ENCODE data around the gene STKLD1. TPM values are rescaled to one million over a fixed set of nuclear protein-coding genes. Genes with fewer than 3 reads are reported as not detected.

The STKLD1 gene
- total RNA-seq, 1 donor from 2014 or later, result under 0.01 TPM

- H3K36me3 ChIP-seq (ENCODE audit: control insufficient read depth, insufficient read depth, low read length), result peaks cover 20% of the 10 kb centered on the region
- no peak for TF ChIP-seq CTCF (IDR thresholded peaks at IDR 0.05; ENCODE audit: insufficient read depth, low read length, severe bottlenecking)
- no peak for DNase-seq (ENCODE audit: low read depth)
- no peak overlapping the region for H3K4me3 ChIP-seq (ENCODE audit: low read depth, low read length)
- H3K27me3 ChIP-seq (ENCODE audit: control insufficient read depth, insufficient read depth, low read length), result no peaks in the 10 kb centered on the region
- no peak for FAIRE-seq
These were observed 39.0 kb downstream of the STKLD1 start for GRCh38 chr9:133415170-133415569.

- TF ChIP-seq CTCF (IDR thresholded peaks at IDR 0.05; ENCODE audit: insufficient read depth, low read length, severe bottlenecking), result no peak
- Histone ChIP-seq H3K27me3 (ENCODE audit: control insufficient read depth, insufficient read depth, low read length) (no peaks in the 10 kb centered on the region), H3K36me3 (ENCODE audit: control insufficient read depth, insufficient read depth, low read length) (peaks cover 7% of the 10 kb centered on the region), H3K4me3 (ENCODE audit: low read depth, low read length) (peak within 1 kb of the TSS; percentile 72)
- no peak for FAIRE-seq
- DNase-seq (ENCODE audit: low read depth), result peak; percentile 54
These were observed 41.6 kb downstream of the STKLD1 start, which contains the start of gene REXO4 for GRCh38 chr9:133417541-133418461. Gene REXO4 (minus strand): TSS chr9:133418010. CDS start chr9:133417844, 166 bp downstream.

GRCh38 chr9:133419005-133419404 is 42.8 kb downstream of the STKLD1 start:
- DNase-seq (ENCODE audit: low read depth) (peak; percentile 33), FAIRE-seq (no peak)
- H3K4me3 ChIP-seq (ENCODE audit: low read depth, low read length), result no peak overlapping the region
- H3K36me3 ChIP-seq (ENCODE audit: control insufficient read depth, insufficient read depth, low read length), result peaks cover 6% of the 10 kb centered on the region
- TF ChIP-seq CTCF (IDR thresholded peaks at IDR 0.05; ENCODE audit: insufficient read depth, low read length, severe bottlenecking), result no peak
- no peaks in the 10 kb centered on the region for H3K27me3 ChIP-seq (ENCODE audit: control insufficient read depth, insufficient read depth, low read length)

- H3K27me3 ChIP-seq (ENCODE audit: control insufficient read depth, insufficient read depth, low read length), result no peaks in the 10 kb centered on the region
- H3K36me3 ChIP-seq (ENCODE audit: control insufficient read depth, insufficient read depth, low read length), result peaks cover 2% of the 10 kb centered on the region
- H3K4me3 ChIP-seq (ENCODE audit: low read depth, low read length), result no peak overlapping the region
- no peak for DNase-seq (ENCODE audit: low read depth)
- FAIRE-seq, result no peak
- TF ChIP-seq CTCF (IDR thresholded peaks at IDR 0.05; ENCODE audit: insufficient read depth, low read length, severe bottlenecking), result no peak
These were observed 44.2 kb downstream of the STKLD1 start for GRCh38 chr9:133420392-133420827.

GRCh38 chr9:133421615-133422542 is 45.7 kb downstream of the STKLD1 start, which contains the start of gene ADAMTS13:
Gene ADAMTS13 (plus strand): TSS chr9:133422367. CDS start chr9:133422444, 77 bp downstream.
- peak; percentile 17 for DNase-seq (ENCODE audit: low read depth)
- no peak for FAIRE-seq
- Histone ChIP-seq H3K4me3 (ENCODE audit: low read depth, low read length) (no peak within 1 kb of the TSS), H3K36me3 (ENCODE audit: control insufficient read depth, insufficient read depth, low read length) (no peaks in the 10 kb centered on the region), H3K27me3 (ENCODE audit: control insufficient read depth, insufficient read depth, low read length) (no peaks in the 10 kb centered on the region)
- TF ChIP-seq CTCF (IDR thresholded peaks at IDR 0.05; ENCODE audit: insufficient read depth, low read length, severe bottlenecking), result no peak
